A673 (cell line): ENCODE data around the gene CLEC16A.

Experiments
- CTCF ChIP-seq: fragments of 300-800, 200-600 bp; sonication (generic); conservative IDR thresholded peaks from 2 replicates; pipeline ENCODE4 v1.5.1; 2017; ENCODE audit warnings: low read depth, mild to moderate bottlenecking, antibody characterized with exemption, low read length, moderate library complexity, mixed read lengths
- EZH2 ChIP-seq: fragments of 200-600 bp; sonication (generic); IDR thresholded peaks from 2 replicates; pipeline ENCODE4 v1.6.1; 2017; ENCODE audit warnings: borderline replicate concordance, low read depth, mild to moderate bottlenecking, mixed read lengths, antibody characterized with exemption, low read length; ENCODE audit not compliant: poor library complexity, severe bottlenecking

DNA sequence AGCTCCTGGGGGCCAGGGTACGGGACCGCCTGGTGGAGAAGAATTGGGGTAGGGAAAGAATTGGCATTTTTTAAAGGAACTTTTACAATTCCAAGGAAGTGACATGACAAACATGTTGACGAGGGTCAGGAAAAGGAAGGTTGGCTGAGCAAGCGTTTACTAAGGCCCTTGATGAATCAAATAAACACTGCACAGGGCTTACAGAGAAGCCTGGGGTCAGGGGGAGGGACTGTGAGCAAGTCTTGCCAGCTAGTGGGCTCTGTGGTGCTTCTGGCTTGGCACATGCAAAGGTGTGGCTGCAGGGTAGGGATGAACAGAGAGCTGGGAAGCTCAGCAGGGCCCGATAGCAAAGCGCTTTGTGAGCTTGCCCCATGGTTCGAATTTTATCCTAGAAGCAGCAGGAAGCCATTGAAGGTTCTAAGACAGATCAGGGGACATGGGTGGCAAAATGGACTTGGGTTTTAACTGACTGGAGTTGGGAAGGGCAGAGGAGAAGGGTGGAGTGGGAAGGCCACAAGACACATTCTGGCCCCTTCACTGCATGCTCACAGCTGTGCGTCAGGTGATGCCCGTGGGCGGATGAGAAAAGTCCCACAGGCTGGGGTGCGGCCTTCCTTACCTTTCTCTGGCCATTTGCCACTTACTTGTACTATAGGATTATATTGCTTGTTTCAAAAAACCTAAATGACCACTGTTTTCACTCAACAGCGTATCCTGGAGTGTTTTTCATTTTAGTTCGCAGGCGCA is 193.8 kb downstream of the CLEC16A start:
- TF ChIP-seq CTCF: no peak
- TF ChIP-seq EZH2: no peak
